Tibial artery (tissue), 4 donors: ENCODE results near the gene CORO2B.

Experiments
- DNase-seq, 2 donors: peaks; one replicate each; pipeline ENCODE4 v3.0.0-alpha.2; 2019
- H3K27ac ChIP-seq, 2 donors: fragments of 200-600 bp; sonication (generic) in 1 of 2; 1 replicate in 1 of 2; 2 replicates in 1 of 2; pipeline ENCODE4 v1.5.1; 2018 to 2019; ENCODE audit warnings: mild to moderate bottlenecking in 1 of 2
- H3K27me3 ChIP-seq, 2 donors: fragments of 200-600 bp; sonication (generic) in 1 of 2; one replicate each; pipeline versions ENCODE4 v1.5.1 to v1.6.0; 2016 to 2019
- H3K36me3 ChIP-seq, 3 donors: fragments of 200-600 bp; sonication (generic) in 2 of 3; one replicate each; pipeline ENCODE4 v1.5.1; 2016 to 2019; ENCODE audit warnings: mild to moderate bottlenecking in 2 of 3
- H3K4me1 ChIP-seq, 4 donors: fragments of 200-600 bp; sonication (generic) in 2 of 4; 1 replicate in 3 of 4; 2 replicates in 1 of 4; pipeline ENCODE4 v1.5.1; 2016 to 2019
- H3K4me3 ChIP-seq, 2 donors: fragments of 200-600 bp; sonication (generic) in 1 of 2; 1 replicate in 1 of 2; 2 replicates in 1 of 2; pipeline ENCODE4 v1.5.1; 2018 to 2019; ENCODE audit warnings: mild to moderate bottlenecking in 2 of 2
- H3K9me3 ChIP-seq, 3 donors: fragments of 200-600 bp; sonication (generic) in 1 of 3; one replicate each; pipeline ENCODE4 v1.5.1; 2016 to 2019
- CTCF ChIP-seq, 2 experiments: fragments of 200-600 bp in 1 of 2; fragments of 450-650 bp in 1 of 2; IDR thresholded peaks; one replicate each; pipeline ENCODE4 v1.5.1; 2017 to 2019; ENCODE audit warnings: antibody characterized with exemption in 2 of 2, mild to moderate bottlenecking in 1 of 2, moderate library complexity in 1 of 2
- intact Hi-C: fragments of 100-400 bp; cut with DNase I; formaldehyde crosslinking; loops from one replicate; pipeline ENCODE4 v1.15.0; 2023; ENCODE audit warnings: low total_unique reads

The CORO2B gene

GRCh38 chr15:68695061-68695595 lies 116.3 kb downstream of the CORO2B start:
- Histone ChIP-seq H3K9me3 (no peaks in the 10 kb centered on the region), H3K27me3 (no peaks in the 10 kb centered on the region), H3K36me3 (no peaks in the 10 kb centered on the region), H3K4me1 (peaks cover 0 to 5% (median 4%) of the 10 kb centered on the region in 4 donors), H3K27ac (no peak overlapping the region), H3K4me3 (no peak overlapping the region)
- TF ChIP-seq CTCF (IDR thresholded peaks at IDR 0.05) = no peak
- intact Hi-C loops = no loop called here
- no peak for DNase-seq

- no peaks in the 10 kb centered on the region for H3K27me3 ChIP-seq
- no peak for TF ChIP-seq CTCF (IDR thresholded peaks at IDR 0.05)
- DNase-seq = no peak
- H3K4me3 ChIP-seq = no peak overlapping the region
- peaks cover 0 to 15% (median 13%) of the 10 kb centered on the region in 4 donors for H3K4me1 ChIP-seq
- H3K27ac ChIP-seq = no peak overlapping the region
- no peaks in the 10 kb centered on the region for H3K36me3 ChIP-seq
- intact Hi-C loops = no loop called here
- H3K9me3 ChIP-seq = no peaks in the 10 kb centered on the region
Measured at GRCh38 chr15:68696414-68697363, 117.9 kb downstream of the CORO2B start.

DNA sequence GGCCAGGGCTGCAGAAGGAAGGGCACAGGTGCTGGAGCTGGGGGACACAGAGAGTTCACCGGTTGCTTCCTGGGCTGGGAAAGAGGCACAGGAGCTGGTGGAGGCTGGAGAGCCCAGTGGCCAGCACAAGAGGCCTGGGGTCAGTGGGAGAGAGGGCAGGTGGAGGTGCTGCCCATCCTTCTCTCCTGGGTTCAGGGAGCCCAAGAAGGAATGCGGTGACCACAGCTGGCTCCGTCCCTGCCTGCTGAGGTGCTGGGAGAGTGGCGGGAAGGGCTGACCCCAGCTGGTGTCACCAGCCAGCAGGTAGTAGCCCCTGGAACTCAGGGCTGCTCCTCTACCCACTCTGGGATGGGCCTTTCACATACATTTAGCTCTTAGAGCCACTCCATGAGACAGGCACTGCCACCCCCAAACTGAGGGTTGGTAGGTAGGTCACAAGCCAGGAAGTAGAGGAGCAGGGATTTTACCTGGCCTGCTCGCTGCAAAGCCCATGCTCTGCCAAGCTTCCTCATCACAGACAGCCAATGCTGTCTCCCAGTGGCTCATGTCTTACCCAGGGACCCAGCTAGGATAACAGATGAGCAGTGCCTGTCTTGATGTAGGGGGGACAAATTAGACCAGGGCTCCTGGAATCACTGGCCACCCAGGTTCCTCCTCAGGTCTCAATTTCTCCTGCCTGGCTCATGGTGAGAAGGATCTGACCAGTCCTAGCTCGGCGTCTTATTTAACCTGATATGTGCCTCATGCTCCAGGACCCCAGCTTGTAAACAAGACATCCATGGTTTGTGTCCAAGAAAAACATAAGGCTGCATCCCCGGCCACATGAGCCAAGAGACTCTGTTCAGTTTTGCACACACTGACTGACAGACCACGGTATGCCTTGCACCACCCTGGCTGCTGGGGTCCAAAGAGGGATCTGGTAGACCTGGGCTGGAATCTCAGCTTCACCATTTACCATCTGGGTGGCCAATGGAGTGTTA lies 119.2 kb downstream of the CORO2B start:
- H3K27me3 ChIP-seq = no peaks in the 10 kb centered on the region
- peaks cover 0 to 15% (median 13%) of the 10 kb centered on the region in 4 donors for H3K4me1 ChIP-seq
- H3K9me3 ChIP-seq = no peaks in the 10 kb centered on the region
- no peaks in the 10 kb centered on the region for H3K36me3 ChIP-seq
- TF ChIP-seq CTCF (IDR thresholded peaks at IDR 0.05) = no peak
- no peak overlapping the region for H3K4me3 ChIP-seq
- H3K27ac ChIP-seq = no peak overlapping the region
- intact Hi-C loops = no loop called here
- DNase-seq = no peak

GRCh38 chr15:68698708-68699107 lies 119.9 kb downstream of the CORO2B start:
- Histone ChIP-seq H3K4me1 (peaks cover 0 to 15% (median 13%) of the 10 kb centered on the region in 4 donors), H3K27ac (no peak overlapping the region)

More at GRCh38 chr15:68698708-68699107, 119.9 kb downstream of the CORO2B start:
- TF ChIP-seq CTCF (IDR thresholded peaks at IDR 0.05) = no peak
- Histone ChIP-seq H3K9me3 (no peaks in the 10 kb centered on the region), H3K27me3 (no peaks in the 10 kb centered on the region), H3K36me3 (no peaks in the 10 kb centered on the region), H3K4me3 (no peak overlapping the region)
- intact Hi-C loops = no loop called here
- DNase-seq = no peak
